Keratinocyte (primary cell): ENCODE results near the gene AADACL3. TPM values are rescaled to one million over a fixed set of nuclear protein-coding genes. Genes with fewer than 3 reads are reported as not detected.
"Not testable (repeated sequence)": the region's sequence is repeated elsewhere in the genome, so short reads cannot be mapped to it uniquely, and the experiment has no call there.

Experiments used
- DNase-seq: peaks from one replicate; pipeline ENCODE4 v3.0.0-alpha.2; 2011; ENCODE audit warnings: low read depth, missing footprints, low spot score
- FAIRE-seq: peaks from 2 replicates; lab custom pipeline; 2011; peaks lifted over from hg19 to GRCh38; lab: Jason Lieb, UNC
- H2AFZ ChIP-seq: 2 replicates; pipeline ENCODE4 v1.6.0; 2012; ENCODE audit warnings: low read length, control low read depth, inconsistent platforms; ENCODE audit not compliant: control insufficient read depth
- H3K27ac ChIP-seq: 2 replicates; pipeline ENCODE4 v1.5.1; 2011; ENCODE audit warnings: low read length; ENCODE audit not compliant: control insufficient read depth, insufficient read depth
- H3K27me3 ChIP-seq: 3 replicates; pipeline ENCODE4 v1.6.0; 2011; ENCODE audit warnings: low read length; ENCODE audit not compliant: control insufficient read depth, insufficient read depth; ENCODE audit errors: extremely low read depth
- H3K36me3 ChIP-seq, 2 experiments: 2 replicates in 1 of 2; 3 replicates in 1 of 2; pipeline ENCODE4 v1.5.1; 2011; ENCODE audit warnings: low read length in 2 of 2, mild to moderate bottlenecking in 1 of 2; ENCODE audit not compliant: control insufficient read depth in 2 of 2, insufficient read depth in 2 of 2; ENCODE audit errors: extremely low read depth in 1 of 2
- H3K4me1 ChIP-seq: 3 replicates; pipeline ENCODE4 v1.5.1; 2011; ENCODE audit warnings: low read length; ENCODE audit not compliant: control insufficient read depth, insufficient read depth; ENCODE audit errors: extremely low read depth
- H3K4me2 ChIP-seq: 3 replicates; pipeline ENCODE4 v1.6.0; 2011; ENCODE audit warnings: low read depth, low read length; ENCODE audit not compliant: control insufficient read depth, insufficient read depth; ENCODE audit errors: extremely low read depth
- H3K4me3 ChIP-seq, 3 experiments: fragments of 200-600 bp in 1 of 3; sonication (generic) in 1 of 3; 2 replicates in 2 of 3; 3 replicates in 1 of 3; pipeline ENCODE4 v1.5.1; 2011 to 2016; ENCODE audit warnings: low read length in 3 of 3, mild to moderate bottlenecking in 3 of 3, control low read depth in 2 of 3, inconsistent platforms in 1 of 3, low read depth in 1 of 3, mixed read lengths in 1 of 3, mixed run types in 1 of 3, moderate library complexity in 1 of 3; ENCODE audit not compliant: control insufficient read depth in 2 of 3, insufficient read depth in 2 of 3; ENCODE audit errors: extremely low read depth in 1 of 3
- H3K79me2 ChIP-seq: 2 replicates; pipeline ENCODE4 v1.6.0; 2012; ENCODE audit warnings: low read length; ENCODE audit not compliant: control insufficient read depth, insufficient read depth
- H3K9ac ChIP-seq: 3 replicates; pipeline ENCODE4 v1.6.0; 2011; ENCODE audit warnings: low read length; ENCODE audit not compliant: control insufficient read depth, insufficient read depth; ENCODE audit errors: extremely low read depth
- H3K9me1 ChIP-seq: 3 replicates; pipeline ENCODE4 v1.6.0; 2011; ENCODE audit warnings: low read length; ENCODE audit not compliant: control insufficient read depth, insufficient read depth; ENCODE audit errors: extremely low read depth
- H3K9me3 ChIP-seq: 2 replicates; pipeline ENCODE4 v1.5.1; 2012; ENCODE audit warnings: low read depth, low read length; ENCODE audit not compliant: control insufficient read depth
- H4K20me1 ChIP-seq: 3 replicates; pipeline ENCODE4 v1.6.0; 2011; ENCODE audit warnings: low read length; ENCODE audit not compliant: control insufficient read depth, insufficient read depth; ENCODE audit errors: extremely low read depth
- CTCF ChIP-seq, 3 experiments: IDR thresholded peaks in 1 of 3; conservative IDR thresholded peaks in 1 of 3; optimal IDR thresholded peaks in 1 of 3; 2 replicates in 2 of 3; 3 replicates in 1 of 3; pipeline versions ENCODE3 to v1.5.1; 2011; ENCODE audit warnings: low read length in 3 of 3, mild to moderate bottlenecking in 3 of 3, moderate library complexity in 2 of 3, control low read depth in 1 of 3, inconsistent platforms in 1 of 3; ENCODE audit not compliant: insufficient read depth in 2 of 3; ENCODE audit errors: extremely low read depth in 1 of 3
- EZH2 ChIP-seq: IDR thresholded peaks from one replicate; pipeline ENCODE4 v1.6.1; 2012; ENCODE audit warnings: inconsistent platforms, mild to moderate bottlenecking, low read length, moderate library complexity
- dilution Hi-C: fragments of 300-500 bp; cut with MboI; formaldehyde crosslinking; loops from one replicate; pipeline ENCODE4 v1.7.0; 2020; ENCODE audit warnings: low sequenced_read_pairs; ENCODE audit not compliant: extremely low pct_ligation_motif_present
- polyA plus RNA-seq, 5 experiments: library from polyadenylated mRNA; depleted of rRNA in 3 of 5; stranded (reverse) in 3 of 5; stranded (forward) in 1 of 5; unstranded in 1 of 5; fragments of >200 nt; gene quantifications; 1 replicate in 1 of 5; 2 replicates in 3 of 5; 3 replicates in 1 of 5; pipeline versions ENCODE4 v1.2.1 to v1.2.3, GENCODE V29; 2011 to 2012; ENCODE audit warnings: missing spikeins in 2 of 5, low read depth in 1 of 5, low replicate concordance in 1 of 5

The AADACL3 gene
- polyA plus RNA-seq, 1 donor (not counting 4 experiments of a cell fraction or from before 2014, with no cell fraction given): 0.03 TPM

GRCh38 chr1:12730156-12730555, 14.2 kb downstream of the AADACL3 start:
- H4K20me1 ChIP-seq: no peaks in the 10 kb centered on the region
- TF ChIP-seq CTCF (optimal IDR thresholded peaks at IDR 0.05 in 1 of 3, IDR thresholded peaks at IDR 0.05 in 1 of 3, conservative IDR thresholded peaks at IDR 0.05 in 1 of 3; ENCODE audit: extremely low read depth in 1 of 3, insufficient read depth in 2 of 3, low read length in 3 of 3) (no peak), EZH2 (no peak)
- no peak overlapping the region for H2AFZ ChIP-seq
- DNase-seq (no peak), FAIRE-seq (no peak)
- H3K4me2 ChIP-seq: no peak overlapping the region
- H3K4me1 ChIP-seq: no peaks in the 10 kb centered on the region
- no peak overlapping the region for H3K27ac ChIP-seq
- no peaks in the 10 kb centered on the region for H3K27me3 ChIP-seq
- no peaks in the 10 kb centered on the region for H3K36me3 ChIP-seq
- H3K9me3 ChIP-seq: no peaks in the 10 kb centered on the region
- no peaks in the 10 kb centered on the region for H3K9me1 ChIP-seq
- H3K9ac ChIP-seq: no peak overlapping the region
- H3K79me2 ChIP-seq: no peaks in the 10 kb centered on the region
- no peak overlapping the region for H3K4me3 ChIP-seq
- dilution Hi-C loops: no loop called here

- H3K79me2 ChIP-seq, H3K36me3 ChIP-seq, H2AFZ ChIP-seq, H3K4me2 ChIP-seq, DNase-seq, H4K20me1 ChIP-seq, H3K9me1 ChIP-seq, dilution Hi-C loops, H3K9ac ChIP-seq, H3K27me3 ChIP-seq, FAIRE-seq, H3K9me3 ChIP-seq, H3K27ac ChIP-seq, H3K4me1 ChIP-seq, H3K4me3 ChIP-seq: not testable (repeated sequence)
These were observed 15.2 kb downstream of the AADACL3 start for GRCh38 chr1:12731084-12731483.

- H3K9me1 ChIP-seq: no peaks in the 10 kb centered on the region
- DNase-seq (no peak), FAIRE-seq (no peak)
- H3K27ac ChIP-seq: no peak overlapping the region
- no peak overlapping the region for H3K4me2 ChIP-seq
- no peak overlapping the region for H3K9ac ChIP-seq
- H4K20me1 ChIP-seq: no peaks in the 10 kb centered on the region
- no peak overlapping the region for H3K4me3 ChIP-seq
- no peaks in the 10 kb centered on the region for H3K4me1 ChIP-seq
- H2AFZ ChIP-seq: no peak overlapping the region
- TF ChIP-seq CTCF (optimal IDR thresholded peaks at IDR 0.05 in 1 of 3, IDR thresholded peaks at IDR 0.05 in 1 of 3, conservative IDR thresholded peaks at IDR 0.05 in 1 of 3; ENCODE audit: extremely low read depth in 1 of 3, insufficient read depth in 2 of 3, low read length in 3 of 3) (no peak), EZH2 (no peak)
- H3K9me3 ChIP-seq: no peaks in the 10 kb centered on the region
- no peaks in the 10 kb centered on the region for H3K36me3 ChIP-seq
- no peaks in the 10 kb centered on the region for H3K79me2 ChIP-seq
- dilution Hi-C loops: no loop called here
- H3K27me3 ChIP-seq: no peaks in the 10 kb centered on the region
These were observed 18.7 kb downstream of the AADACL3 start for GRCh38 chr1:12734651-12735050.
